ENCODE data around the gene FAM227B.

DNA sequence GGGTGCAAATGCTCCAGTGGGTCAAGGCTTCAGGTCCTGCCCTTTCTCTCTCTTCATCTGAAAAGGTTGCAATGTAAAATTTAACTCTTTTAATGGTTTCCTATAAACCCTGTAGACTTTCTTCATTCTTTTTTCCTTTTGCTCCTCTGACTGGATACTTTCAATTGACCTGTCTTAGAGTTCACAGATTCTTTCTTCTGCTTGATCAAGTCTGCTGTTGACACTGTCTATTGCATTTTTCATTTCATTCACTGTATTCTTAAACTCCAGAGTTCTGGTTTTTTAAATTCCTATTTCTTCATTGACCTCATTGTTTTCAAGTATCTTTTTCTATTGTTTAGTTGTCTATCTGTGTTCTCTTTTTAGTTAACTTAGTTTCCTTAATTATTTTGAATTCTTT, 82.1 kb downstream of the FAM227B start:
- TF ChIP-seq POLR2A (IDR thresholded peaks at IDR 0.05; ENCODE audit: low read depth, low read length) (no peak), POLR2AphosphoS5 (IDR thresholded peaks at IDR 0.05; ENCODE audit: low read depth, low read length) (no peak)
